Astrocyte (in vitro differentiated cells and primary cell): ENCODE data around the gene CLK2. TPM values are rescaled to one million over a fixed set of nuclear protein-coding genes. Genes with fewer than 3 reads are reported as not detected.

Experiments
- DNase-seq: peaks from one replicate; pipeline ENCODE4 v3.0.0-alpha.2; 2010; ENCODE audit warnings: low read depth
- FAIRE-seq: peaks from 2 replicates; lab custom pipeline; 2011; peaks lifted over from hg19 to GRCh38; lab: Jason Lieb, UNC
- H2AFZ ChIP-seq: 2 replicates; pipeline ENCODE4 v1.6.0; 2012; ENCODE audit warnings: low read depth, low read length, inconsistent platforms
- H3K27ac ChIP-seq: 2 replicates; pipeline ENCODE4 v1.5.1; 2011; ENCODE audit warnings: low read depth, low read length, inconsistent platforms
- H3K27me3 ChIP-seq: 2 replicates; pipeline ENCODE4 v1.6.0; 2011; ENCODE audit warnings: low read length, inconsistent platforms; ENCODE audit not compliant: insufficient read depth
- H3K36me3 ChIP-seq: 2 replicates; pipeline ENCODE4 v1.5.1; 2011; ENCODE audit warnings: low read length, inconsistent platforms; ENCODE audit not compliant: insufficient read depth
- H3K4me1 ChIP-seq: 2 replicates; pipeline ENCODE4 v1.5.1; 2011; ENCODE audit warnings: low read length, inconsistent platforms; ENCODE audit not compliant: insufficient read depth
- H3K4me2 ChIP-seq: 2 replicates; pipeline ENCODE4 v1.6.0; 2012; ENCODE audit warnings: low read length, inconsistent platforms
- H3K4me3 ChIP-seq: 2 replicates; pipeline ENCODE4 v1.5.1; 2011; ENCODE audit warnings: low read depth, mild to moderate bottlenecking, low read length, inconsistent platforms; ENCODE audit not compliant: insufficient read depth
- H3K79me2 ChIP-seq: 2 replicates; pipeline ENCODE4 v1.6.0; 2012; ENCODE audit warnings: mild to moderate bottlenecking, low read length, inconsistent platforms; ENCODE audit not compliant: insufficient read depth
- H3K9ac ChIP-seq: 2 replicates; pipeline ENCODE4 v1.6.0; 2012; ENCODE audit warnings: mild to moderate bottlenecking, low read length, inconsistent platforms
- H3K9me3 ChIP-seq: 2 replicates; pipeline ENCODE4 v1.5.1; 2012; ENCODE audit warnings: low read depth, mild to moderate bottlenecking, low read length, inconsistent platforms; ENCODE audit not compliant: insufficient read depth
- H4K20me1 ChIP-seq: 2 replicates; pipeline ENCODE4 v1.6.0; 2012; ENCODE audit warnings: low read length, inconsistent platforms; ENCODE audit not compliant: insufficient read depth
- H3K27ac Mint-ChIP-seq: one replicate; pipeline ENCODE4 v1.8.0; 2021; ENCODE audit warnings: mild to moderate bottlenecking, mixed read lengths; ENCODE audit not compliant: unreplicated experiment
- H3K27me3 Mint-ChIP-seq: one replicate; pipeline ENCODE4 v1.8.0; 2021; ENCODE audit warnings: low read depth, mixed read lengths; ENCODE audit not compliant: unreplicated experiment
- H3K36me3 Mint-ChIP-seq: one replicate; pipeline ENCODE4 v1.8.0; 2021; ENCODE audit warnings: low read depth, mixed read lengths; ENCODE audit not compliant: unreplicated experiment
- H3K4me1 Mint-ChIP-seq: one replicate; pipeline ENCODE4 v1.8.0; 2021; ENCODE audit warnings: low read depth, mixed read lengths; ENCODE audit not compliant: unreplicated experiment
- H3K4me3 Mint-ChIP-seq: one replicate; pipeline ENCODE4 v1.8.0; 2021; ENCODE audit warnings: mild to moderate bottlenecking, moderate library complexity, mixed read lengths; ENCODE audit not compliant: unreplicated experiment
- H3K9me3 Mint-ChIP-seq: one replicate; pipeline ENCODE4 v1.8.0; 2021; ENCODE audit warnings: mild to moderate bottlenecking, mixed read lengths; ENCODE audit not compliant: unreplicated experiment
- EZH2 ChIP-seq: IDR thresholded peaks from 2 replicates; pipeline ENCODE4 v1.6.1; 2012; ENCODE audit warnings: mild to moderate bottlenecking, low read length, inconsistent platforms; ENCODE audit not compliant: insufficient read depth
- total RNA-seq: library from RNA; stranded (reverse); gene quantifications from 2 replicates; pipeline ENCODE4 v1.2.1, GENCODE V29; 2021
- TF ChIP-seq, protein P1 (sequence below): IDR thresholded peaks from 2 replicates; pipeline ENCODE4 v1.5.1; 2011; ENCODE audit warnings: low read depth, mild to moderate bottlenecking, inconsistent platforms, low read length, moderate library complexity; ENCODE audit not compliant: insufficient read depth

Gene CLK2
- total RNA-seq, 1 donor from 2014 or later, result 31.7 TPM

DNA sequence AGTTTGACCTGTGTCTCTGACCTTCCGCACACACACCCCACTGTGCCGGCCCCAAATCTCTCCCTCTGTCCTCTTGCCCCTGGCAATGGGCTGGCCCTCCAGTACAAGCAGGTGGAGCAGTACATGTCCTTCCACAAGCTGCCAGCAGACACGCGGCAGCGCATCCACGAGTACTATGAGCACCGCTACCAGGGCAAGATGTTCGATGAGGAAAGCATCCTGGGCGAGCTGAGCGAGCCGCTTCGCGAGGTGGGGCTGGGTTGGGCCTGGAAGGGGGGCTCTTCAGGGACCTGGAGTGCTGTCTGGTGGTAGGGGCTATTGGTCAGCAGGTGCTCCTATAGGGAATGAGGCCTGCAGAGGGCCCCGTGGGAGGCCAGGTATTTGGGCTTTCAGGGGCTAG lies 11.8 kb upstream of the CLK2 start:
- H4K20me1 ChIP-seq, result no peaks in the 10 kb centered on the region
- FAIRE-seq (no peak), DNase-seq (no peak)
- no peak for TF ChIP-seq EZH2
- TF ChIP-seq, protein P1, sequence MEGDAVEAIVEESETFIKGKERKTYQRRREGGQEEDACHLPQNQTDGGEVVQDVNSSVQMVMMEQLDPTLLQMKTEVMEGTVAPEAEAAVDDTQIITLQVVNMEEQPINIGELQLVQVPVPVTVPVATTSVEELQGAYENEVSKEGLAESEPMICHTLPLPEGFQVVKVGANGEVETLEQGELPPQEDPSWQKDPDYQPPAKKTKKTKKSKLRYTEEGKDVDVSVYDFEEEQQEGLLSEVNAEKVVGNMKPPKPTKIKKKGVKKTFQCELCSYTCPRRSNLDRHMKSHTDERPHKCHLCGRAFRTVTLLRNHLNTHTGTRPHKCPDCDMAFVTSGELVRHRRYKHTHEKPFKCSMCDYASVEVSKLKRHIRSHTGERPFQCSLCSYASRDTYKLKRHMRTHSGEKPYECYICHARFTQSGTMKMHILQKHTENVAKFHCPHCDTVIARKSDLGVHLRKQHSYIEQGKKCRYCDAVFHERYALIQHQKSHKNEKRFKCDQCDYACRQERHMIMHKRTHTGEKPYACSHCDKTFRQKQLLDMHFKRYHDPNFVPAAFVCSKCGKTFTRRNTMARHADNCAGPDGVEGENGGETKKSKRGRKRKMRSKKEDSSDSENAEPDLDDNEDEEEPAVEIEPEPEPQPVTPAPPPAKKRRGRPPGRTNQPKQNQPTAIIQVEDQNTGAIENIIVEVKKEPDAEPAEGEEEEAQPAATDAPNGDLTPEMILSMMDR, result no peak
- H3K4me2 ChIP-seq, result no peak overlapping the region
- Mint-ChIP-seq H3K4me3 (no peak overlapping the region), H3K27me3 (peaks cover 12% of the 10 kb centered on the region), H3K27ac (no peak overlapping the region), H3K4me1 (no peaks in the 10 kb centered on the region), H3K9me3 (peaks cover 2% of the 10 kb centered on the region), H3K36me3 (peaks cover 9% of the 10 kb centered on the region)
- no peaks in the 10 kb centered on the region for H3K79me2 ChIP-seq
- H3K4me1 ChIP-seq, result no peaks in the 10 kb centered on the region
- H3K36me3 ChIP-seq, result no peaks in the 10 kb centered on the region
- H3K27me3 ChIP-seq, result no peaks in the 10 kb centered on the region
- H3K9ac ChIP-seq, result no peak overlapping the region
- H3K27ac ChIP-seq, result no peak overlapping the region
- no peak overlapping the region for H2AFZ ChIP-seq
- no peaks in the 10 kb centered on the region for H3K9me3 ChIP-seq
- H3K4me3 ChIP-seq, result no peak overlapping the region

DNA sequence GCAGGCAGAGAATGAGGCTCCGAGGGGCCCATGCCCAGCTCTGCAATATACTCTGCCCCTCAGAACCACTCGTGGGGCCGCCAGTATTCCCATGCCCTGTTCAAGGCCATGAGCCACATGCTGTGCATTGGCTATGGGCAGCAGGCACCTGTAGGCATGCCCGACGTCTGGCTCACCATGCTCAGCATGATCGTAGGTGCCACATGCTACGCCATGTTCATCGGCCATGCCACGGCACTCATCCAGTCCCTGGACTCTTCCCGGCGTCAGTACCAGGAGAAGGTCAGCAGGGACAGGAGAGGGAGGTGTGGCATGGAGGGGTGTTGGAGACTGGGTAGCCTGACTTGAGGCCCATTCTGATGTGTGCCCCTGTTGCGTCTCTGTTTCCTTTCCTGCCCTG lies 11.2 kb upstream of the CLK2 start:
- Mint-ChIP-seq H3K36me3 (peaks cover 9% of the 10 kb centered on the region), H3K27ac (no peak overlapping the region), H3K4me1 (peaks cover 2% of the 10 kb centered on the region), H3K4me3 (no peak overlapping the region), H3K9me3 (peaks cover 2% of the 10 kb centered on the region), H3K27me3 (peaks cover 10% of the 10 kb centered on the region)
- Histone ChIP-seq H3K4me1 (no peaks in the 10 kb centered on the region), H3K4me2 (no peak overlapping the region), H3K27ac (no peak overlapping the region), H3K9ac (no peak overlapping the region), H3K36me3 (no peaks in the 10 kb centered on the region), H3K79me2 (no peaks in the 10 kb centered on the region), H3K4me3 (no peak overlapping the region), H3K27me3 (no peaks in the 10 kb centered on the region), H3K9me3 (no peaks in the 10 kb centered on the region), H4K20me1 (peaks cover under 1% of the 10 kb centered on the region), H2AFZ (no peak overlapping the region)
- TF ChIP-seq, protein P1, result no peak
- TF ChIP-seq EZH2, result no peak
- FAIRE-seq (no peak), DNase-seq (no peak)

DNA sequence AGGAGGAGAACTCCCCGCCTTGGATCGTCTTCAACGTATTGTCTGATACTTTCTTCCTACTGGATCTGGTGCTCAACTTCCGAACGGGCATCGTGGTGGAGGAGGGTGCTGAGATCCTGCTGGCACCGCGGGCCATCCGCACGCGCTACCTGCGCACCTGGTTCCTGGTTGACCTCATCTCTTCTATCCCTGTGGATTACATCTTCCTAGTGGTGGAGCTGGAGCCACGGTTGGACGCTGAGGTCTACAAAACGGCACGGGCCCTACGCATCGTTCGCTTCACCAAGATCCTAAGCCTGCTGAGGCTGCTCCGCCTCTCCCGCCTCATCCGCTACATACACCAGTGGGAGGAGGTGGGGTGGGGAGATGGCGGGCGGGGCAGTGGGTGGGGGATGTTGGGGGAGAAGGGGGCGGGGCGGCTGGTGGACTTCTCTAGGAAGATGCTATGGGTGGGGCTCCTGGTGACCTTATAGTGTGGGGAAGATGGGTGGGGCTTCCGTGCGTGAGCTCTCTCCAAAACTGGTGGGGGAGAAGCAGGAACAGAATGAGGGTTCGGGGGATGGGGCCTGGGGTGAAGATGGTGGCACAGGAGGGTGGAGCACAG lies 9.3 kb upstream of the CLK2 start:
- no peak overlapping the region for H3K9ac ChIP-seq
- H3K27me3 ChIP-seq, result no peaks in the 10 kb centered on the region
- H3K27ac ChIP-seq, result no peak overlapping the region
- TF ChIP-seq EZH2, result no peak
- TF ChIP-seq, protein P1, result no peak
- Mint-ChIP-seq H3K9me3 (peaks cover 2% of the 10 kb centered on the region), H3K27me3 (peaks cover 6% of the 10 kb centered on the region), H3K27ac (no peak overlapping the region), H3K4me3 (no peak overlapping the region), H3K4me1 (peaks cover 11% of the 10 kb centered on the region), H3K36me3 (peaks cover 9% of the 10 kb centered on the region)
- H4K20me1 ChIP-seq, result peaks cover 5% of the 10 kb centered on the region
- H3K4me1 ChIP-seq, result peaks cover 12% of the 10 kb centered on the region
- H3K9me3 ChIP-seq, result no peaks in the 10 kb centered on the region
- FAIRE-seq, result no peak
- no peak overlapping the region for H2AFZ ChIP-seq
- H3K4me2 ChIP-seq, result no peak overlapping the region
- no peak for DNase-seq
- no peaks in the 10 kb centered on the region for H3K36me3 ChIP-seq
- no peaks in the 10 kb centered on the region for H3K79me2 ChIP-seq
- H3K4me3 ChIP-seq, result no peak overlapping the region
